WTC11 (cell line): ENCODE results near the gene DYRK2.

Source experiments
- EMX1 ChIP-seq: fragments of 250-450 bp; sonication (Bioruptor Pico); IDR thresholded peaks from 2 replicates; pipeline ENCODE4 v1.8.0; 2021; ENCODE audit warnings: mild to moderate bottlenecking
- ETV6 ChIP-seq: sonication (generic); formaldehyde crosslinking; IDR thresholded peaks from 2 replicates; pipeline ENCODE4 v1.8.1; 2022; ENCODE audit warnings: mild to moderate bottlenecking, missing genetic modification reagents
- GABPB1 ChIP-seq: sonication (generic); formaldehyde crosslinking; IDR thresholded peaks from 2 replicates; pipeline ENCODE4 v1.8.1; 2023; ENCODE audit warnings: mild to moderate bottlenecking, missing genetic modification reagents
- NR3C1 ChIP-seq: sonication (generic); formaldehyde crosslinking; conservative IDR thresholded peaks from 2 replicates; pipeline ENCODE4 v1.8.1; 2023; ENCODE audit warnings: low read depth, mild to moderate bottlenecking, missing genetic modification reagents
- SMAD3 ChIP-seq: sonication (generic); formaldehyde crosslinking; IDR thresholded peaks from 2 replicates; pipeline ENCODE4 v1.8.0; 2022; ENCODE audit warnings: missing genetic modification reagents, mild to moderate bottlenecking, borderline replicate concordance
- SP1 ChIP-seq: sonication (generic); formaldehyde crosslinking; conservative IDR thresholded peaks from 2 replicates; pipeline ENCODE4 v1.8.1; 2022; ENCODE audit warnings: missing genetic modification reagents
- ZNF138 ChIP-seq: sonication (generic); formaldehyde crosslinking; conservative IDR thresholded peaks from 2 replicates; pipeline ENCODE4 v1.8.1; 2022; ENCODE audit warnings: mild to moderate bottlenecking, moderate library complexity, missing genetic modification reagents
- TF ChIP-seq, protein P1 (sequence below): sonication (generic); formaldehyde crosslinking; IDR thresholded peaks from 2 replicates; pipeline ENCODE4 v1.8.1; 2022; ENCODE audit warnings: missing genetic modification reagents, borderline replicate concordance
- TF ChIP-seq, protein P2 (sequence below): fragments of 200-600 bp; IDR thresholded peaks from 2 replicates; pipeline ENCODE4 v1.8.0; 2022; ENCODE audit warnings: antibody characterized with exemption

DNA sequence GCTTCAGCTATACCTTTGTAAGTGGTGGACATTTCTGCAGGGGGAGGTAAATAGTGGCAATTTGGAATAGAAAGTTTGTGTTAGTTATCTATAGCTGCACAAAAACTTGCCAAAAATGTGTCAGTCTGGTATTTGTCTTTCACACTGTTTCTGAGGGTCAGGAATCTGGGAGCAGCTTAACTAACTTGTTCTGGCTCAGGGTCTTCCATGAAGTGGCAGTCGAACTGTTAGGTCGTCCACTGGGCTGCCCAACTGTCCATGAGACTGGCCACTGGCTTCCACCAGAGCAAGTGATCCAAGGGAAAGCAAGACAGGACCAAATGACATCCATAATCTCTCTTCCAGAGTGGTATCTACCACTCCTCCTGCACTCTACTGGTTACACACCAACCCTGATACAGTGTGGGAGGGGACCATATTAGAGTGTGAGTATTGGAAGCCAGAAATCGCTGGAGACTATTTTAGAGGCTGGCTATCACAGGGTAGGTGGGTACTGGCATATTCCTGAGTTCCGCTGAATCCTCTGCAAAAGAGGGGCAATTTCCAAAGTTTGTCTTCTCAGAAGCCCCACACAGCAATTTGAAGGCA is 60.9 kb downstream of the DYRK2 start:
- TF ChIP-seq, protein P1, sequence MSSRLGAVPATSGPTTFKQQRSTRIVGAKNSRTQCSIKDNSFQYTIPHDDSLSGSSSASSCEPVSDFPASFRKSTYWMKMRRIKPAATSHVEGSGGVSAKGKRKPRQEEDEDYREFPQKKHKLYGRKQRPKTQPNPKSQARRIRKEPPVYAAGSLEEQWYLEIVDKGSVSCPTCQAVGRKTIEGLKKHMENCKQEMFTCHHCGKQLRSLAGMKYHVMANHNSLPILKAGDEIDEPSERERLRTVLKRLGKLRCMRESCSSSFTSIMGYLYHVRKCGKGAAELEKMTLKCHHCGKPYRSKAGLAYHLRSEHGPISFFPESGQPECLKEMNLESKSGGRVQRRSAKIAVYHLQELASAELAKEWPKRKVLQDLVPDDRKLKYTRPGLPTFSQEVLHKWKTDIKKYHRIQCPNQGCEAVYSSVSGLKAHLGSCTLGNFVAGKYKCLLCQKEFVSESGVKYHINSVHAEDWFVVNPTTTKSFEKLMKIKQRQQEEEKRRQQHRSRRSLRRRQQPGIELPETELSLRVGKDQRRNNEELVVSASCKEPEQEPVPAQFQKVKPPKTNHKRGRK = no peak
- TF ChIP-seq, protein P2, sequence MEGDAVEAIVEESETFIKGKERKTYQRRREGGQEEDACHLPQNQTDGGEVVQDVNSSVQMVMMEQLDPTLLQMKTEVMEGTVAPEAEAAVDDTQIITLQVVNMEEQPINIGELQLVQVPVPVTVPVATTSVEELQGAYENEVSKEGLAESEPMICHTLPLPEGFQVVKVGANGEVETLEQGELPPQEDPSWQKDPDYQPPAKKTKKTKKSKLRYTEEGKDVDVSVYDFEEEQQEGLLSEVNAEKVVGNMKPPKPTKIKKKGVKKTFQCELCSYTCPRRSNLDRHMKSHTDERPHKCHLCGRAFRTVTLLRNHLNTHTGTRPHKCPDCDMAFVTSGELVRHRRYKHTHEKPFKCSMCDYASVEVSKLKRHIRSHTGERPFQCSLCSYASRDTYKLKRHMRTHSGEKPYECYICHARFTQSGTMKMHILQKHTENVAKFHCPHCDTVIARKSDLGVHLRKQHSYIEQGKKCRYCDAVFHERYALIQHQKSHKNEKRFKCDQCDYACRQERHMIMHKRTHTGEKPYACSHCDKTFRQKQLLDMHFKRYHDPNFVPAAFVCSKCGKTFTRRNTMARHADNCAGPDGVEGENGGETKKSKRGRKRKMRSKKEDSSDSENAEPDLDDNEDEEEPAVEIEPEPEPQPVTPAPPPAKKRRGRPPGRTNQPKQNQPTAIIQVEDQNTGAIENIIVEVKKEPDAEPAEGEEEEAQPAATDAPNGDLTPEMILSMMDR = no peak
- TF ChIP-seq EMX1 = no peak
- no peak for TF ChIP-seq SP1 (CRISPR knock-in tag)
- TF ChIP-seq GABPB1 (CRISPR knock-in tag) = no peak
- no peak for TF ChIP-seq ZNF138 (CRISPR knock-in tag)
- TF ChIP-seq ETV6 = no peak
- no peak for TF ChIP-seq NR3C1 (CRISPR knock-in tag)
- TF ChIP-seq SMAD3 (CRISPR knock-in tag) = no peak
